ENCODE measurements around the gene MCL1.

MCL1 gene

GRCh38 chr1:150535511-150536287 lies 43.7 kb downstream of the MCL1 start:
- H3K9ac ChIP-seq (ENCODE audit: low read length), result no peak overlapping the region

GRCh38 chr1:150534002-150534401 lies 45.4 kb downstream of the MCL1 start:
- H4K20me1 ChIP-seq (ENCODE audit: insufficient read depth, low read length), result no peaks in the 10 kb centered on the region
- H3K27ac ChIP-seq (ENCODE audit: low read length), result no peak overlapping the region
- H3K4me1 ChIP-seq (ENCODE audit: low read length), result peaks cover 9% of the 10 kb centered on the region; the same call in 1 of the 2 replicates
- no peak overlapping the region for H3K4me2 ChIP-seq (ENCODE audit: low read length)
- H3K27me3 ChIP-seq (ENCODE audit: low read depth, low read length), result no peaks in the 10 kb centered on the region
- no peak for TF ChIP-seq EZH2phosphoT487 (IDR thresholded peaks at IDR 0.05; ENCODE audit: low read depth)
- TF ChIP-seq CTCF (IDR thresholded peaks at IDR 0.05; ENCODE audit: low read depth, low read length), result no peak
- no peak overlapping the region for H3K9ac ChIP-seq (ENCODE audit: low read length)
- no peak overlapping the region for H3K4me3 ChIP-seq (ENCODE audit: low read length)
- no peaks in the 10 kb centered on the region for H3K36me3 ChIP-seq (replicated peaks; ENCODE audit: low read depth, low read length)
- no peaks in the 10 kb centered on the region for H3K79me2 ChIP-seq (ENCODE audit: low read length)
- no peak overlapping the region for H2AFZ ChIP-seq (ENCODE audit: low read depth, low read length)
- H3K9me3 ChIP-seq (ENCODE audit: insufficient read depth, low read length), result no peaks in the 10 kb centered on the region

More at GRCh38 chr1:150535511-150536287, 43.7 kb downstream of the MCL1 start:
- TF ChIP-seq EZH2phosphoT487 (IDR thresholded peaks at IDR 0.05; ENCODE audit: low read depth) (no peak), CTCF (IDR thresholded peaks at IDR 0.05; ENCODE audit: low read depth, low read length) (no peak)
- Histone ChIP-seq H4K20me1 (ENCODE audit: insufficient read depth, low read length) (no peaks in the 10 kb centered on the region), H3K36me3 (replicated peaks; ENCODE audit: low read depth, low read length) (no peaks in the 10 kb centered on the region), H3K79me2 (ENCODE audit: low read length) (no peaks in the 10 kb centered on the region), H2AFZ (ENCODE audit: low read depth, low read length) (no peak overlapping the region), H3K27me3 (ENCODE audit: low read depth, low read length) (no peaks in the 10 kb centered on the region), H3K4me3 (ENCODE audit: low read length) (no peak overlapping the region), H3K27ac (ENCODE audit: low read length) (no peak overlapping the region), H3K4me1 (ENCODE audit: low read length) (no peaks in the 10 kb centered on the region), H3K4me2 (ENCODE audit: low read length) (no peak overlapping the region), H3K9me3 (ENCODE audit: insufficient read depth, low read length) (no peaks in the 10 kb centered on the region)

- Histone ChIP-seq H3K4me3 (ENCODE audit: low read length) (no peak overlapping the region), H3K9me3 (ENCODE audit: insufficient read depth, low read length) (no peaks in the 10 kb centered on the region), H3K4me1 (ENCODE audit: low read length) (peaks cover 9% of the 10 kb centered on the region; the same call in 1 of the 2 replicates), H3K79me2 (ENCODE audit: low read length) (no peaks in the 10 kb centered on the region), H3K27me3 (ENCODE audit: low read depth, low read length) (no peaks in the 10 kb centered on the region), H3K36me3 (replicated peaks; ENCODE audit: low read depth, low read length) (no peaks in the 10 kb centered on the region), H3K4me2 (ENCODE audit: low read length) (no peak overlapping the region), H2AFZ (ENCODE audit: low read depth, low read length) (no peak overlapping the region), H3K27ac (ENCODE audit: low read length) (no peak overlapping the region), H4K20me1 (ENCODE audit: insufficient read depth, low read length) (no peaks in the 10 kb centered on the region), H3K9ac (ENCODE audit: low read length) (no peak overlapping the region)
- 0 out of 2 replicates have a peak, but pooled peaks have one; percentile 23 for TF ChIP-seq CTCF (IDR thresholded peaks at IDR 0.05; ENCODE audit: low read depth, low read length)
- no peak for TF ChIP-seq EZH2phosphoT487 (IDR thresholded peaks at IDR 0.05; ENCODE audit: low read depth)
Observed at GRCh38 chr1:150532860-150533259, 46.5 kb downstream of the MCL1 start.

- Histone ChIP-seq H3K27ac (ENCODE audit: low read length) (no peak overlapping the region), H2AFZ (ENCODE audit: low read depth, low read length) (no peak overlapping the region), H3K79me2 (ENCODE audit: low read length) (no peaks in the 10 kb centered on the region), H3K27me3 (ENCODE audit: low read depth, low read length) (no peaks in the 10 kb centered on the region), H3K4me3 (ENCODE audit: low read length) (no peak overlapping the region), H3K9ac (ENCODE audit: low read length) (no peak overlapping the region), H4K20me1 (ENCODE audit: insufficient read depth, low read length) (no peaks in the 10 kb centered on the region), H3K4me2 (ENCODE audit: low read length) (no peak overlapping the region), H3K4me1 (ENCODE audit: low read length) (peaks cover 9% of the 10 kb centered on the region; the same call in 1 of the 2 replicates), H3K9me3 (ENCODE audit: insufficient read depth, low read length) (no peaks in the 10 kb centered on the region), H3K36me3 (replicated peaks; ENCODE audit: low read depth, low read length) (no peaks in the 10 kb centered on the region)
- TF ChIP-seq EZH2phosphoT487 (IDR thresholded peaks at IDR 0.05; ENCODE audit: low read depth) (no peak), CTCF (IDR thresholded peaks at IDR 0.05; ENCODE audit: low read depth, low read length) (no peak)
Observed at GRCh38 chr1:150530491-150531159, 48.8 kb downstream of the MCL1 start.
